DND-41 (cell line): ENCODE data around the gene SIN3A.

Experiments
- ATAC-seq: fragments of 200-7000 bp; cut with Tn5 transposase; 3 replicates; pipeline ENCODE4 v1.9.1; 2021; ENCODE audit warnings: low read depth; ENCODE audit not compliant: insufficient read depth
- DNase-seq: peaks from one replicate; pipeline ENCODE4 v3.0.0-alpha.2; 2020
- H2AFZ ChIP-seq: 2 replicates; pipeline ENCODE4 v1.6.0; 2012; ENCODE audit warnings: low read depth, low read length
- H3K27ac ChIP-seq: 2 replicates; pipeline ENCODE4 v1.5.1; 2012; ENCODE audit warnings: low read length, inconsistent platforms
- H3K27me3 ChIP-seq: fragments of 200-600 bp; sonication (generic); 2 replicates; pipeline ENCODE4 v1.6.0; 2012; ENCODE audit warnings: low read length, mild to moderate bottlenecking, inconsistent platforms; ENCODE audit not compliant: insufficient read depth, poor library complexity
- H3K36me3 ChIP-seq: 2 replicates; pipeline ENCODE4 v1.5.1; 2012; ENCODE audit warnings: low read length, inconsistent platforms; ENCODE audit not compliant: insufficient read depth
- H3K4me1 ChIP-seq: 2 replicates; pipeline ENCODE4 v1.5.1; 2012; ENCODE audit warnings: mild to moderate bottlenecking, low read length; ENCODE audit not compliant: insufficient read depth
- H3K4me2 ChIP-seq: 2 replicates; pipeline ENCODE4 v1.6.0; 2012; ENCODE audit warnings: mild to moderate bottlenecking, moderate library complexity, low read length, inconsistent platforms; ENCODE audit not compliant: insufficient read depth
- H3K4me3 ChIP-seq, 2 experiments: fragments of 200-600 bp in 1 of 2; shearing (Covaris generic) in 1 of 2; 2 replicates each; pipeline ENCODE4 v1.5.1; 2012 to 2016; ENCODE audit warnings: inconsistent platforms in 2 of 2, low read length in 2 of 2, mild to moderate bottlenecking in 2 of 2, low read depth in 1 of 2, moderate library complexity in 1 of 2
- H3K79me2 ChIP-seq: 2 replicates; pipeline ENCODE4 v1.6.0; 2012; ENCODE audit warnings: low read length, inconsistent platforms; ENCODE audit not compliant: insufficient read depth
- H3K9ac ChIP-seq: 2 replicates; pipeline ENCODE4 v1.6.0; 2012; ENCODE audit warnings: low read depth, mild to moderate bottlenecking, inconsistent platforms, low read length, moderate library complexity
- H3K9me3 ChIP-seq: 2 replicates; pipeline ENCODE4 v1.5.1; 2012; ENCODE audit warnings: low read length, moderate library complexity, mild to moderate bottlenecking, inconsistent platforms; ENCODE audit not compliant: insufficient read depth, severe bottlenecking
- H4K20me1 ChIP-seq: 2 replicates; pipeline ENCODE4 v1.6.0; 2012; ENCODE audit warnings: low read length; ENCODE audit not compliant: insufficient read depth
- CTCF ChIP-seq: IDR thresholded peaks from 2 replicates; pipeline ENCODE4 v1.5.1; 2012; ENCODE audit warnings: borderline replicate concordance, low read length, moderate library complexity, mild to moderate bottlenecking; ENCODE audit not compliant: poor library complexity, severe bottlenecking; ENCODE audit errors: extremely low read depth
- EZH2 ChIP-seq: IDR thresholded peaks from 3 replicates; pipeline ENCODE4 v1.6.1; 2012; ENCODE audit warnings: borderline replicate concordance, low read depth, mild to moderate bottlenecking, moderate library complexity, low read length, inconsistent platforms; ENCODE audit not compliant: severe bottlenecking

SIN3A gene

GRCh38 chr15:75428152-75428551 is 23.3 kb downstream of the SIN3A start:
- no peak for TF ChIP-seq CTCF
- TF ChIP-seq EZH2 = no peak
- Histone ChIP-seq H2AFZ (no peak overlapping the region), H4K20me1 (peaks cover 35% of the 10 kb centered on the region), H3K4me2 (no peak overlapping the region), H3K4me3 (no peak overlapping the region), H3K27ac (no peak overlapping the region), H3K9ac (no peak overlapping the region), H3K27me3 (no peaks in the 10 kb centered on the region), H3K4me1 (no peaks in the 10 kb centered on the region), H3K36me3 (peaks cover 50% of the 10 kb centered on the region), H3K79me2 (peaks cover 87% of the 10 kb centered on the region), H3K9me3 (no peaks in the 10 kb centered on the region)
- DNase-seq = no peak
- ATAC-seq = no peak

- Histone ChIP-seq H4K20me1 (peaks cover 24% of the 10 kb centered on the region), H3K79me2 (peaks cover 83% of the 10 kb centered on the region)
Measured at GRCh38 chr15:75425966-75426500, 25.5 kb downstream of the SIN3A start.

GRCh38 chr15:75422554-75422953 is 28.9 kb downstream of the SIN3A start:
- Histone ChIP-seq H4K20me1 (peaks cover 12% of the 10 kb centered on the region), H3K79me2 (peaks cover 64% of the 10 kb centered on the region), H3K4me2 (no peak overlapping the region), H3K36me3 (peaks cover 72% of the 10 kb centered on the region), H3K9me3 (no peaks in the 10 kb centered on the region), H3K9ac (no peak overlapping the region), H3K27ac (no peak overlapping the region), H3K27me3 (no peaks in the 10 kb centered on the region), H2AFZ (no peak overlapping the region), H3K4me3 (no peak overlapping the region), H3K4me1 (no peaks in the 10 kb centered on the region)
- TF ChIP-seq CTCF (no peak), EZH2 (no peak)
- ATAC-seq (no peak), DNase-seq (no peak)

More at GRCh38 chr15:75425966-75426500, 25.5 kb downstream of the SIN3A start:
- Histone ChIP-seq H3K27me3 (no peaks in the 10 kb centered on the region), H3K9ac (no peak overlapping the region), H3K27ac (no peak overlapping the region), H3K4me3 (no peak overlapping the region), H3K4me2 (no peak overlapping the region), H2AFZ (no peak overlapping the region), H3K9me3 (no peaks in the 10 kb centered on the region), H3K4me1 (no peaks in the 10 kb centered on the region), H3K36me3 (peaks cover 71% of the 10 kb centered on the region)
- no peak for TF ChIP-seq EZH2
- no peak for TF ChIP-seq CTCF
- DNase-seq (no peak), ATAC-seq (no peak)

- Histone ChIP-seq H3K4me1 (no peaks in the 10 kb centered on the region), H3K9ac (no peak overlapping the region), H3K27me3 (no peaks in the 10 kb centered on the region), H3K9me3 (no peaks in the 10 kb centered on the region), H2AFZ (no peak overlapping the region), H3K4me2 (no peak overlapping the region), H4K20me1 (peaks cover 7% of the 10 kb centered on the region; the same call in 1 of the 2 replicates), H3K27ac (no peak overlapping the region), H3K4me3 (no peak overlapping the region), H3K36me3 (peaks cover 58% of the 10 kb centered on the region), H3K79me2 (peaks cover 50% of the 10 kb centered on the region)
- no peak for ATAC-seq
- no peak for TF ChIP-seq CTCF
- TF ChIP-seq EZH2 = no peak
- DNase-seq = no peak
Measured at GRCh38 chr15:75420698-75421097, 30.8 kb downstream of the SIN3A start.
